Suppressor macrophage (primary cell): ENCODE results near the gene FRMD3.
A peak's percentile ranks its signal among the peaks of the same experiment; 100 is the strongest.

ENCODE experiments used
- DNase-seq, 4 experiments: peaks; one replicate each; pipeline ENCODE4 v3.0.0-alpha.2; 2020 to 2022
- total RNA-seq, 17 experiments: gene quantifications; one replicate each; lab custom pipeline; 2026; ENCODE audit warnings: mixed read lengths in 6 of 17, inconsistent platforms in 3 of 17; lab: John Stamatoyannopoulos, UW

Gene FRMD3
- 1.0 to 44.3 (median 11.6) reads per million in 17 experiments for total RNA-seq

- DNase-seq, result peak; percentile 86 to 95 (median 91)
These were observed at the start of gene FRMD3 for GRCh38 chr9:83538172-83538889. Gene FRMD3, minus strand, starts transcription at chr9:83538401. Its CDS starts 170 bp downstream, at chr9:83538231.

GRCh38 chr9:83584995-83585394 is 46.8 kb upstream of the FRMD3 start:
- DNase-seq, result no peak

- DNase-seq, result peak; percentile 34 to 61 (median 53)
These were observed 45.2 kb upstream of the FRMD3 start for GRCh38 chr9:83583151-83584014.

- DNase-seq, result no peak
These were observed 43.8 kb upstream of the FRMD3 start for GRCh38 chr9:83582029-83582428.

GRCh38 chr9:83574482-83574881 is 36.3 kb upstream of the FRMD3 start:
- no peak for DNase-seq

- peak; percentile 53 to 73 (median 67) for DNase-seq
These were observed 34.3 kb upstream of the FRMD3 start for GRCh38 chr9:83572524-83572923.

- peak in 2 of 4 experiments; percentile 15 to 16 for DNase-seq
These were observed 32.2 kb upstream of the FRMD3 start for GRCh38 chr9:83570359-83570758.

GRCh38 chr9:83569326-83569725 is 31.1 kb upstream of the FRMD3 start:
- DNase-seq, result peak; percentile 24 to 71 (median 63)

GRCh38 chr9:83563360-83563759 is 25.2 kb upstream of the FRMD3 start:
- no peak for DNase-seq

- no peak for DNase-seq
These were observed 22.1 kb upstream of the FRMD3 start for GRCh38 chr9:83560169-83560826.

- DNase-seq, result no peak
These were observed 19.6 kb upstream of the FRMD3 start for GRCh38 chr9:83557771-83558170.

- DNase-seq, result no peak
These were observed 19.1 kb upstream of the FRMD3 start for GRCh38 chr9:83557317-83557716.

- DNase-seq, result no peak
These were observed 16.1 kb upstream of the FRMD3 start for GRCh38 chr9:83554278-83554677.

GRCh38 chr9:83544002-83544698 is 5.9 kb upstream of the FRMD3 start:
- DNase-seq, result peak; percentile 29 to 87 (median 74)

- DNase-seq, result no peak
These were observed 663 bp upstream of the FRMD3 start for GRCh38 chr9:83538890-83539238.

- peak in 2 of 4 experiments; percentile 27 to 31 for DNase-seq
These were observed 650 bp downstream of the FRMD3 start for GRCh38 chr9:83537331-83538171.

- peak; percentile 7 to 41 (median 28) for DNase-seq
These were observed 1.9 kb downstream of the FRMD3 start for GRCh38 chr9:83536332-83536731.

- no peak for DNase-seq
These were observed 2.5 kb downstream of the FRMD3 start for GRCh38 chr9:83535736-83536135.

GRCh38 chr9:83533296-83533695 is 4.9 kb downstream of the FRMD3 start:
- DNase-seq, result no peak

- no peak for DNase-seq
These were observed 11.3 kb downstream of the FRMD3 start for GRCh38 chr9:83526901-83527300.

- DNase-seq, result no peak
These were observed 12.0 kb downstream of the FRMD3 start for GRCh38 chr9:83526211-83526610.

- DNase-seq, result no peak
These were observed 14.5 kb downstream of the FRMD3 start for GRCh38 chr9:83523684-83524083.
